Mesothelial cell of epicardium (in vitro differentiated cells): ENCODE results near the gene NCOA1. TPM values are rescaled to one million over a fixed set of nuclear protein-coding genes. Genes with fewer than 3 reads are reported as not detected.
A peak's percentile ranks its signal among the peaks of the same experiment; 100 is the strongest.

Source experiments
- DNase-seq, 2 experiments: peaks; one replicate each; pipeline ENCODE4 v3.0.0; 2021; ENCODE audit warnings: low spot score in 2 of 2; ENCODE audit not compliant: unreplicated experiment in 2 of 2
- H3K27ac Mint-ChIP-seq: 2 replicates; pipeline ENCODE4 v1.8.0; 2021; ENCODE audit warnings: mixed read lengths
- H3K27me3 Mint-ChIP-seq: 2 replicates; pipeline ENCODE4 v1.8.0; 2021; ENCODE audit warnings: low read depth, mixed read lengths
- H3K36me3 Mint-ChIP-seq: 2 replicates; pipeline ENCODE4 v1.8.0; 2021; ENCODE audit warnings: mixed read lengths
- H3K4me1 Mint-ChIP-seq: 2 replicates; pipeline ENCODE4 v1.8.0; 2021; ENCODE audit warnings: mixed read lengths
- H3K4me3 Mint-ChIP-seq: 2 replicates; pipeline ENCODE4 v1.8.0; 2021; ENCODE audit warnings: mild to moderate bottlenecking, moderate library complexity, mixed read lengths
- H3K9me3 Mint-ChIP-seq: 2 replicates; pipeline ENCODE4 v1.8.0; 2021; ENCODE audit warnings: mixed read lengths
- CTCF ChIP-seq: fragments of 200-600 bp; sonication (generic); IDR thresholded peaks from one replicate; pipeline ENCODE4 v1.5.0; 2021; ENCODE audit warnings: antibody characterized with exemption; ENCODE audit not compliant: unreplicated experiment
- total RNA-seq: library from RNA; stranded (reverse); gene quantifications from 3 replicates; pipeline ENCODE4 v1.2.1, GENCODE V29; 2021

The NCOA1 gene
- total RNA-seq, 1 donor from 2014 or later: 35.1 TPM

GRCh38 chr2:24680196-24680595 lies 189.1 kb downstream of the NCOA1 start:
- Mint-ChIP-seq H3K27ac (no peak overlapping the region), H3K27me3 (no peaks in the 10 kb centered on the region), H3K4me1 (peaks cover 18% of the 10 kb centered on the region), H3K4me3 (no peak overlapping the region), H3K36me3 (peaks cover 26% of the 10 kb centered on the region), H3K9me3 (peaks cover 12% of the 10 kb centered on the region)
- no peak for DNase-seq
- TF ChIP-seq CTCF: no peak

- no peaks in the 10 kb centered on the region for H3K27me3 Mint-ChIP-seq
- H3K9me3 Mint-ChIP-seq: peaks cover 12% of the 10 kb centered on the region
- no peak overlapping the region for H3K4me3 Mint-ChIP-seq
- no peak for TF ChIP-seq CTCF
- H3K36me3 Mint-ChIP-seq: peaks cover 21% of the 10 kb centered on the region
- no peak for DNase-seq
- H3K27ac Mint-ChIP-seq: peak overlapping the region; percentile 71
- H3K4me1 Mint-ChIP-seq: peaks cover 12% of the 10 kb centered on the region
Observed at GRCh38 chr2:24682304-24682703, 191.2 kb downstream of the NCOA1 start.

GRCh38 chr2:24683408-24683807 lies 192.4 kb downstream of the NCOA1 start:
- Mint-ChIP-seq H3K36me3 (peaks cover 21% of the 10 kb centered on the region), H3K4me3 (no peak overlapping the region), H3K27me3 (no peaks in the 10 kb centered on the region), H3K4me1 (peaks cover 12% of the 10 kb centered on the region), H3K9me3 (peaks cover 6% of the 10 kb centered on the region), H3K27ac (peak overlapping the region; percentile 17)
- DNase-seq: no peak
- no peak for TF ChIP-seq CTCF

DNA sequence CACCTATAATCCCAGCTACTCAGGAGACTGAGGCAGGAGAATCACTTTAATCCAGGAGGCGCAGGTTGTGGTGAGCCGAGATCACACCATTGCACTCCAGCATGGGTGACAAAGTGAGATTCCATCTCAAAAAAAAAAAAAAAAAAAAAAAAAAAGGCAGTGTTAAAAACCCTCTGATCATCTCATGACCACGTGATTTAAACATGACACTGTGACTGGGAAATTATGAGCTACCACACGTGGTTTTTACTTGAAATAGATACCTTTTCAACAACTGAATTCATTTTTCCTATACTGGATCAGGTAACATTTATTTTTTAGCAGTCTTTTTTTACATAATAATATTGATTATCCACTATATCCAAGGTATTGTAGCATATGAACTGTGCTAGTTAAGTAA lies 199.5 kb downstream of the NCOA1 start:
- TF ChIP-seq CTCF: no peak
- no peak for DNase-seq
- H3K36me3 Mint-ChIP-seq: peaks cover 30% of the 10 kb centered on the region
- H3K27ac Mint-ChIP-seq: no peak overlapping the region
- no peaks in the 10 kb centered on the region for H3K4me1 Mint-ChIP-seq
- no peaks in the 10 kb centered on the region for H3K27me3 Mint-ChIP-seq
- H3K9me3 Mint-ChIP-seq: peaks cover 10% of the 10 kb centered on the region
- H3K4me3 Mint-ChIP-seq: no peak overlapping the region

GRCh38 chr2:24691806-24692205 lies 200.8 kb downstream of the NCOA1 start:
- DNase-seq: no peak
- H3K27ac Mint-ChIP-seq: no peak overlapping the region
- H3K9me3 Mint-ChIP-seq: peaks cover 10% of the 10 kb centered on the region
- no peak for TF ChIP-seq CTCF
- no peaks in the 10 kb centered on the region for H3K4me1 Mint-ChIP-seq
- H3K4me3 Mint-ChIP-seq: no peak overlapping the region
- peaks cover 30% of the 10 kb centered on the region for H3K36me3 Mint-ChIP-seq
- no peaks in the 10 kb centered on the region for H3K27me3 Mint-ChIP-seq

DNA sequence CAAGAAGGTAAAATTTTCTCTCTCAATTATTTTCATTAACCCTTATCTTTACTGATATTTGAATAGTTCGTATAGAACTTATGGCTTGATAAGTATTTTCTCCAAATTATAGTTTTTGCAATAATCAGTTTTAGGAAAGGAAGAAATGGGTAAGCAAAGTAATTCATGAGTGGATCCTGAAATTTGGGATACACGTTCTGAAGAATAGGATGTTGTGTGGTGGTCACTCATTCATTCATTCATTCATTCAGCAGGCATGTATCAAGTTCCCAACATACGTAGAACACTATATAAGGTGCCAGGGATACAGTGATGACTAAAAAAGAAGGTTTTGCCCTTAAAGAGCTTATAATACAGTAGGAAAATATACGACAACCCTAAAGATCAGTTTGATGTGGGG lies 206.7 kb downstream of the NCOA1 start:
- H3K4me1 Mint-ChIP-seq: no peaks in the 10 kb centered on the region
- H3K9me3 Mint-ChIP-seq: no peaks in the 10 kb centered on the region
- no peak for DNase-seq
- H3K27me3 Mint-ChIP-seq: no peaks in the 10 kb centered on the region
- no peak for TF ChIP-seq CTCF
- H3K4me3 Mint-ChIP-seq: no peak overlapping the region
- peaks cover 9% of the 10 kb centered on the region for H3K36me3 Mint-ChIP-seq
- no peak overlapping the region for H3K27ac Mint-ChIP-seq
